Heart left ventricle (tissue), 16 donors: ENCODE measurements around the gene SYT15. TPM values are rescaled to one million over a fixed set of nuclear protein-coding genes. Genes with fewer than 3 reads are reported as not detected.

Experiments used
- ATAC-seq, 4 donors: fragments of 200-7000 bp; cut with Tn5 transposase; one replicate each; pipeline ENCODE4 v1.9.1; 2020 to 2022; ENCODE audit warnings: moderate library complexity in 4 of 4, mild to moderate bottlenecking in 3 of 4, moderate number of reproducible peaks in 1 of 4
- DNase-seq, 5 donors: peaks; one replicate each; pipeline ENCODE4 v3.0.0-alpha.2; 2020
- H3K27ac ChIP-seq, 12 donors: fragments of 200-600 bp; sonication (generic) in 4 of 12; one replicate each; pipeline versions ENCODE4 v1.5.0 to v1.8.0; 2016 to 2022; ENCODE audit warnings: mild to moderate bottlenecking in 2 of 12
- H3K27me3 ChIP-seq, 9 donors: fragments of 200-600 bp; sonication (generic) in 2 of 9; one replicate each; pipeline versions ENCODE4 v1.5.1 to v1.8.0; 2016 to 2022; ENCODE audit warnings: mild to moderate bottlenecking in 3 of 9
- H3K36me3 ChIP-seq, 9 donors: fragments of 200-600 bp; sonication (generic) in 2 of 9; one replicate each; pipeline versions ENCODE4 v1.5.0 to v1.8.0; 2018 to 2022; ENCODE audit warnings: mild to moderate bottlenecking in 2 of 9
- H3K4me1 ChIP-seq, 12 donors: fragments of 200-600 bp; sonication (generic) in 4 of 12; one replicate each; pipeline versions ENCODE4 v1.5.0 to v1.8.0; 2016 to 2022; ENCODE audit warnings: mild to moderate bottlenecking in 3 of 12
- H3K4me3 ChIP-seq, 12 donors: fragments of 200-600 bp; sonication (generic) in 4 of 12; one replicate each; pipeline versions ENCODE4 v1.5.0 to v1.8.0; 2017 to 2022; ENCODE audit warnings: mild to moderate bottlenecking in 9 of 12, moderate library complexity in 4 of 12
- H3K9me3 ChIP-seq, 12 donors: fragments of 200-600 bp; sonication (generic) in 4 of 12; one replicate each; pipeline versions ENCODE4 v1.5.0 to v1.8.0; 2016 to 2022; ENCODE audit warnings: mild to moderate bottlenecking in 1 of 12
- CTCF ChIP-seq, 12 donors: fragments of 200-600 bp; sonication (generic) in 4 of 12; IDR thresholded peaks; one replicate each; pipeline versions ENCODE4 v1.5.0 to v1.8.0; 2018 to 2022; ENCODE audit warnings: antibody characterized with exemption in 12 of 12, mild to moderate bottlenecking in 5 of 12
- POLR2A ChIP-seq, 2 donors: fragments of 450-650 bp; IDR thresholded peaks; one replicate each; pipeline ENCODE4 v1.6.1; 2017; ENCODE audit warnings: antibody characterized with exemption in 2 of 2, mild to moderate bottlenecking in 2 of 2, moderate library complexity in 2 of 2
- WGBS, 4 donors: extraction: QIAGEN DNeasy Blood & Tissue Kit in 2 of 4; methylation state at CpG; one replicate each; pipeline versions ENCODE4 v1.1.5 to v1.1.7; 2013 to 2018; 5-methylcytosine and 5-hydroxymethylcytosine counted together
- intact Hi-C, 10 donors: fragments of 100-400 bp; cut with DNase I; formaldehyde crosslinking; loops; one replicate each; pipeline versions ENCODE4 v1.11.1 to v1.14.2; 2022
- polyA plus RNA-seq, 2 donors: library from polyadenylated mRNA; stranded (reverse); fragments of 200-250 nt; gene quantifications; one replicate each; pipeline ENCODE4 v1.2.3, GENCODE V29; 2013
- total RNA-seq, 9 donors: library from RNA; depleted of rRNA in 2 of 9; stranded (reverse); fragments of >200 nt in 2 of 9; fragmentation: NEBNext Ultra II Directional in 3 of 9; extraction: Animal tissue kit (Norgen Biotek cat#: 25700) in 3 of 9; gene quantifications; one replicate each; pipeline versions ENCODE4 v1.1.0 to v1.2.4, GENCODE V29; 2016 to 2023
- donor health status: ischemic (EF 13 %, LVEDD 7.1; RV severe dilation, severe dysfunction).
- donor health status: healthy with polysubstance abuse.
- donor health status: DM: no; HTN: yes; CAD: no.
- donor health status: DM: no; HTN: no; CAD: no.
- donor health status: ischemic (EF 25% LVEDD 6.9; RV normal size, moderate dysfunction).
- donor health status: ischemic (EF 25% LVEDD 5.7; RV mildly dilated, moderate dysfunction).
- donor health status: healthy.
- donor health status: DM: yes; HTN: yes; CAD: no.
- donor health status: ischemic (EF 35%, LVEDD 5.7; RV mildly dilated, moderate dysfunction).
- donor health status: nonischemic (EF 11% LVEDD 7.7; RV severe dilation, severe dysfunction).
- donor health status: DM: yes; HTN: yes; CAD: no.
- donor health status: PGD.
- donor health status: ischemic (EF 29% LVEDD 5.4; RV normal size, mild dysfunction).
- donor health status: nonischemic (EF 23%, LVEDD 6.1; RV moderate dilation, normal function).

Gene SYT15
- total and polyA plus RNA-seq, 11 donors: 1.0 to 5.2 (median 2.7) TPM

GRCh38 chr10:46558392-46559185, 20.3 kb upstream of the SYT15 start:
- H3K4me3 ChIP-seq: no peak overlapping the region
- no peaks in the 10 kb centered on the region for H3K9me3 ChIP-seq
- TF ChIP-seq CTCF (IDR thresholded peaks at IDR 0.05) (no peak), POLR2A (IDR thresholded peaks at IDR 0.05) (no peak)
- peak in 4 of 5 donors; percentile 8 to 37 (median 18) for DNase-seq
- 79 to 82% (median 81%) methylated on average over 9 of the region's 9 CpGs for WGBS, 4 donors
- no peak for ATAC-seq
- intact Hi-C loops: no loop called here
- H3K27ac ChIP-seq: no peak overlapping the region
- H3K4me1 ChIP-seq: peaks cover 0 to 13% (median 3%) of the 10 kb centered on the region in 12 donors
- H3K27me3 ChIP-seq: peaks cover 38 to 76% (median 55%) of the 10 kb centered on the region in 9 donors
- no peaks in the 10 kb centered on the region for H3K36me3 ChIP-seq

GRCh38 chr10:46559231-46559671, 19.7 kb upstream of the SYT15 start:
- no peak for ATAC-seq
- no peaks in the 10 kb centered on the region for H3K9me3 ChIP-seq
- H3K27me3 ChIP-seq: peaks cover 38 to 70% (median 53%) of the 10 kb centered on the region in 9 donors

GRCh38 chr10:46560381-46560780, 18.5 kb upstream of the SYT15 start:
- DNase-seq: peak in 4 of 5 donors; percentile 7 to 40 (median 12)

More at GRCh38 chr10:46559231-46559671, 19.7 kb upstream of the SYT15 start:
- intact Hi-C loops: no loop called here
- no peaks in the 10 kb centered on the region for H3K36me3 ChIP-seq
- WGBS, 4 donors: 91 to 93% (median 92%) methylated on average over 5 of the region's 5 CpGs
- peaks cover 0 to 13% (median 3%) of the 10 kb centered on the region in 12 donors for H3K4me1 ChIP-seq
- peak in 3 of 5 donors; percentile 13 to 29 (median 14) for DNase-seq
- H3K4me3 ChIP-seq: no peak overlapping the region
- TF ChIP-seq CTCF (IDR thresholded peaks at IDR 0.05): no peak
- no peak for TF ChIP-seq POLR2A (IDR thresholded peaks at IDR 0.05)
- H3K27ac ChIP-seq: no peak overlapping the region

More at GRCh38 chr10:46560381-46560780, 18.5 kb upstream of the SYT15 start:
- TF ChIP-seq CTCF (IDR thresholded peaks at IDR 0.05) (no peak), POLR2A (IDR thresholded peaks at IDR 0.05) (no peak)
- no peaks in the 10 kb centered on the region for H3K36me3 ChIP-seq
- no peak for ATAC-seq
- H3K27ac ChIP-seq: no peak overlapping the region
- no peak overlapping the region for H3K4me3 ChIP-seq
- intact Hi-C loops: no loop called here
- 70 to 80% (median 77%) methylated on average over 5 of the region's 5 CpGs for WGBS, 4 donors
- H3K4me1 ChIP-seq: peaks cover 0 to 13% (median 3%) of the 10 kb centered on the region in 12 donors
- H3K27me3 ChIP-seq: peaks cover 36 to 59% (median 46%) of the 10 kb centered on the region in 9 donors
- H3K9me3 ChIP-seq: no peaks in the 10 kb centered on the region
